GM18526 (cell line): Measurements from ENCODE around the gene MRPS18A.

Experiments used
- POLR2A ChIP-seq: IDR thresholded peaks from 3 replicates; pipeline ENCODE4 v1.6.1; 2011; ENCODE audit not compliant: insufficient read length; ENCODE audit errors: extremely low read depth

The MRPS18A gene

DNA sequence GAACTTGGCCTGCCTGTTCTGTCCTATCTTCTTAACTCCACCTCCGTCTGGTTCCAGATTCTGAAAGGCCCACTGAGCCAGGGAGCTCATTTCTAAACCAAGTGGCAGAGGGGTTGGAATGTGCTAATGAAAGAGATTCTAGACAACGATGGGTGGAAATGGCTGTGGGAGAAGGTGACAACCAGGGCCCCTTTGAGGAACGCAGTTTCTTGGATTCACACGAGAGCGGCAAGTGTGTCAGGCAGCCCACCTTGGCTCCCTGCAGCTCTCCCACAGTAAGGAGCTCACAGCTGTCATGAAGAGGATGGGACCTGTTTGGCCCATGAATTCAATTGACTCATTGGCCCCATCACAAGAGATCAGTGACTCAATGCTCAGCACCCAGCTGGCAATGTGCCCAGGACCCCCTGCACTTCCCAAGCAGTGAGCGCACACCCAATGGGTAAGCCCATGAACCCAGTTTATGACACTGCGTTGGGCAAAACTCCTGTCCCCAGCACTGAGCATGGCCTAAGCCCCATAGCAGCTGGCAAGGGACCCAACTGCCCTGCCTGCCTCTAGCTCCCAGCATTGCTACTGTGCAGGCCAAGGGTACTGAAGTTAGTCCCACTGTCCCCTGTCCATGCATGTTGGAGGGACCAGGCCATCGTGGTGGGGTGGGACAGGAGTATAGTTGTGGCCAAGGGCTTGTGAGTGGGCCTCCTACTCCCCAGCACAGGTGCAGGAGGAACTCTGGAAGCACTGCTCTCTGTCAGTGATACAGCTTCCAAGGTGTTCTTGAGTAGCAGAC, 16.4 kb downstream of the MRPS18A start:
- no peak for TF ChIP-seq POLR2A

DNA sequence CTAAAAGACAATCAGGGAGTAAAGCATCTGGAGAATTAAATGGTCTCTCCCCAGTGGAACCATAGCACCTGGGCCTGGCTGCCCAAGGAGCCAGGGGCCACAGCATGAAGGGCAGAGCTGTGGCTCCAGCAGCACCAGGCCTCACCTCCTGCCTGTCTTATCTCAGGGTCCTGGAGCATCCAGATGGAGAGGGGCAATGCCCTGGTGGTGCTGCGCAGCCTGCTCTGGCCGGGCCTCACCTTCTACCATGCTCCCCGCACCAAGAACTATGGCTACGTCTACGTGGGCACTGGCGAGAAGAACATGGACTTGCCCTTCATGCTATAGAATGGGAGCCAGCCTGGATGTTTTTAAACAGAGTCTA, 17.0 kb downstream of the MRPS18A start:
- no peak for TF ChIP-seq POLR2A

DNA sequence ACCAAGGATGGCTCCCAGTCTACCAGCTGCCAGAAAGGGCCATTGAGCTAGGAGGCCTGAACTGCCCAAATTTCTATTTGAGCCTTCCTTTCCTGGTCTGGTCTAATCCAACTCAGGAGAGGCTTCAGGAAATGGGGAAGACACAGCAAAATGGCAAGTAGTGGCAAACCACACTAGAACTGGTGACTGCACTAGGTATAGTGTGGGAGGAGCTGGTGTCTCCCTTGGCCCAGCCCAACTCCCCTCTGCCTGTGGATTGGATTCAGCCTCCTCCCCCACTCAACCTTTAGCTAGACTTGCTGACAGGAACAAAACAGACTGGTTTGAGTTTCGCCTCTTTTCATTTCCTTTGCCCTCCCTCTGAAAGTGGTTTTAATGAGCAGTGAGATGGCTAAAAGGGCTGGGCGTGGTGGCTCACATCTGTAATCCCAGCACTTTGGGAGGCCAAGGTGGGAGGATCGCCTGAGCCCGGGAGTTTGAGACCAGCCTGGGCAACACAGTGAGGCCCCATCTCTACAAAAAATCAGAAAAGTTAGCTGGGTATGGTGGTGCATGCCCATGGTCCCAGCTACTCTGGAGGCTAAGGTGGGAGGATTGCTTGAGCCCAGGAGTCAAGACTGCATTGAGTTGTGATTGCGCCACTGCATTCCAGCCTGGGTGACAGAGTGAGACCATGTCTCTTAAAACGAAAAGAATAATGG, 17.5 kb downstream of the MRPS18A start:
- no peak for TF ChIP-seq POLR2A

DNA sequence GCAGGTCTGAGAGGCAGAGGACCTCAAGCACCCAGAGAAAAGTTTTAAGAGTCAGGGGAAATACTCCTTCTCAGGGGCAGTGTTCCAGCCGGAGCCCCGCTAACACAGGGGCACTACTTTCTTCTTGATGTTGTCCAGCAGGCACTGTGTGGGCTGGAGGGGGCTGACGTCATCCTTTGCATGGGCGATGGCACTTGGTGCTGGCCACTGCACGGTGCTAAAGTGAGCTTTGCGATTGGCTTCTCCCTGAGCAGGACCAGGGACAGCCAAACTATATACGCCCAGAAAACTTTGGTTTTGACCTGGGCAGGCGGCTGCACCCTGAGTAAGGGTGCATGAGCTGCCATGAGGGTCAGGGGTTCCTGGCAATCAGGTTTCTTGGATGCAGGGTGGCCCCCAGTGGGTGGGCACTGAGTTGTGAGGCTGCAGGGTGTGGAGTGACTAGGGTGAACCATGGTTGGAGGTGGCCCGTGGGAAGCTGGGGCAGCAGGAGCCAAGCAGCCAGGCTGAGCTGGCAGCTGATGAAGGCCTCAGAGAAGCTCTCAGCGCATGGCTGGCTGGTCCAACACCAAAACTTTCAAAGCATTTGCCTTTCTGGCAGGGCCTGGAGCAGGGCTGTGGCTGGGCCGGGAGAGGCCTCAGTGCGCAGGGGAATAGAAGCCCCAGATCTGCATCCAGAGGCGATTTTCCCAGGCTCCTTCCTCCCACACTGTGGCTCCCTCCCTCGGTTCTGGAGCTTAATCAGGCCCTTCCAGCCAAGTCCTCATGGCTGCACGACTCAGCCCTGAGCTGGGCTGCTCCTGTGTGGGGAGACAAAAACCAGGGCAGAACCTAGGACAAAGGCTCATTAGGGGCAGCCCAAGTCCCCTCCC, 18.3 kb downstream of the MRPS18A start:
- no peak for TF ChIP-seq POLR2A

DNA sequence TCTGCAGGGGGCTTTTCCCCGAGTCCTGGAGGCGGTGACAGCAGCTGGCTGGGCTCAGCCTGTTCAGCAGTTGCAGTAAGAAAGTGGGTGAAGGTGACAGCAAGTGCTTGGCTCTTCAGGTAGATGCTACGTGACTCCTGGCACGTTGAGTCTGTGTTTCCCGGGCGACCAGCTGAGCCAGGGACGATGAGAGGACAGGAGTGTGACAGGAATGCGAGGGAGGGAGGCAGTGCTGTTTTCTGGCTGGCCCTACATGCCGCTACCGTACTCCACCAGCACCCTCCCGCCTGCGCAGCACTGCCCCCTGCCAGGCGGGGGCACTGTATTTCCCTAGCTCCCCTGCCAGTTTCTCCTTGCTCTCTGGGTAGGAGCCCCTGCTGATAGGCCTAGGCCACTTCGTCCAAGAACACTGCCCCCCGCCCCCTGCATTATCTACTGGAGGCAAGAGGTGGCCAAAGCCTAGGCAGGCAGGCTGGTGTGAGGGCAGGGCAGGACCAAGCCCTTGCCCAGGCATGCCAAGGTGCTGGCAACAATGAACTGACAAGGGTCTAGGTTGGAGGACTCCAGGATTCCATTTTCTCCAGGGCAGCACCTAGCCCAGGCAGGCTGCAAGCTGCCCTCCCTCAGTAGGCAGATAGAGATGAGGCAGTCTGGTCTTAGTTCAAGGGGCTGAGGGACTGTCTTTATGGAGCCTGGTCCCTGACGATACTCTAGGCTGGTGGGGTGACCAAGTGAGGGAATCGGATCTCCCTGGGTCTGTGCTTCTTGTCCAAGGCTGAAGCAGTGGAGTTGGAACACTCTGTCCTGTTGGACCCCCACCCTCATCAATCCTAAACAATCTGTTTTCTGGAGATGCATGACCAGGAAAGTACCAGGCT, 19.2 kb downstream of the MRPS18A start:
- no peak for TF ChIP-seq POLR2A

DNA sequence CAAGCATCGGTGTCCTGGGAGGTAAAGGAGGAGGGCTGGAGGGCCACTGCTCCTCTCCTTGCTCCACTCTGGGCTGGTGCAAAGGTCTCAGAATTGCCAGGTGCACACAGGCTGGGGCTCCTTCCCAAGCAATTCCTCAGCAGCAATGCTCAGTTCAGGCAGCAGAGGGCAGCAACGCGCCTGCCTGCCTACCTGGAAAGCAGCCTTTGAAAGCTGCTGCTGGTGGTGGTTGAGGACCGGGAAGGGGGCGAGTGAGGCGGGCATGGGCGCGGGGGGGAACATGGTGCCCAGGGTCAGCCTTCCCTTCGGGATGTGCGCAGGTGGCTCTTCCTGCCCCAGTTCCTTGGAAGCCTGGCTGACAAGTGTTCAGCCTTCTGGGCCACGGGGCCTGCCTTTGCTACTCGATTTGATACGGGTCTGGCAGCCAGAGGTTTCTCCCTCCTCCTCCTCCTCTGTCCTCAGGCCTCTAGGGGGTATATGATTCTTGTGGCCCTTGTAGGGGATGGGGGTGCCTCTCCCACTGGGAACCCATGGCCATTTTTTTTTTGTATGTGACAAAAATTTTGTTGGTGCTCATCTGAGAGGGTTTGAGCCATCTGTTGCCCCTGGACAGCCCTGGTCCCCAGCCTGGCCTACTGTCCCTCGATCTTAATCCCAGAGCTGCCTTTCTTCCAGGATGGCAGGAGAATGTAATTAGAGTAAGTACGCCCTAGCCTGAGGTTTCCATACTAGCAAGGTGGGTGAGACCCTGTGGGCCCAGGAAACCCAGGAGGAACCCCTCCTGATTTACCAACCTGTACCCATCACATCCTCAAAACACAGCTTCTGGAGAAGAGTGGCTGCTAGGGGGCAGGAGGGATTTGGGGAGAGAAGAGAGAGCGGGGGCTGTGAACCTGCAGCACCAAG, 20.1 kb downstream of the MRPS18A start:
- no peak for TF ChIP-seq POLR2A

DNA sequence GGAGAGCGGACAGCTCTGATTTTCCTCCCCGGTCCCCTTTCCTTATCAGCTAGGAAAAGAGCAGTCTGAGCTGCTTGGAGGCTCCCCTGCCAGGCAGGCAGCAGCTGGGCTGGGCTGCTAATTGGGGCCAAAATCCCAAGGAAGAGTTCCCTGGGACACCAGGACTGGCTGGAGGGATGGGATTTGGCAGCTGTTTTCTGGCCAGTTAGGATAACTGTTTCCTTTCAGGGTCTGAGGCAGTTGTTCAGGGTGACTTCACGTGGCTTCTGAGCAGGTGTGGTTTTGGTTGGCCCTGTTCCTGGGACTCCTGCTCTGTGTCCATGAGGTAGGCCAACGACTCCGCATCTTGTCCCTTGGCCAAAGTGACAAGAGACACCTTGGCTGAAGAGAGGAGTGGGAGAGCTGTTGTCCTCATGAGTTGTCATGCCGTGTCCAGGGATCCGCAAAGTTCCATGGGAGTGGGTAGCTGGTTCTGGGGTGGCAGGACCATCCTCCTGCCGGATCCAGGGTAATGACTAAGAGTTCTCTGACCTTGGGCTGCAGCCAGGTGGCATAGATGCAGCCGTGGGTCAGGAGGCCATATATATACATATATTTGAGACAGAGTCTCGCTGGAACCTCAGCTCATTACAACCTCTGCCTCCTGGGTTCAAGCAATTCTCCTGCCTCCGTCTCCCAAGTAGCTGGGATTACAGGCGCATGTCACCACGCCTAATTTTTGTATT, 21.2 kb downstream of the MRPS18A start:
- TF ChIP-seq POLR2A: no peak

DNA sequence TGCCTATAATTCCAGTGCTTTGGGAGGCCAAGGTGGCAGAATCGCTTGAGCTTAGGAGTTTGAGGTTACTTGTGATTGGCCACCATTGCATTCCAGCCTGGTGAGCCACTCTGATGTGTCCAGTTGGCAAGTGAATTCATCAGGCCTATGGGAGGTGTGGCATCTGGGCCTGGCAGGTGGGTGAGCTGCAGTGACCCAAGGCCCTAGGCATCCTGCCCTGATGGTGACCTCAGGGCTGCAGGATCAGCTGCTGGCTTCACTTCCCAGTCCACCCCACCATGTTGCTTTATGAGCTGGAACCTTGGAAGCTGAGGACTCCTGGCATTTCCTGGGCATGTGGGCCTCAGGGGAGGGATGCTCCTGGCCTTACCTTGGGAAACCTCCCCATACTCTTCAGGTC, 22.2 kb downstream of the MRPS18A start:
- TF ChIP-seq POLR2A: no peak

DNA sequence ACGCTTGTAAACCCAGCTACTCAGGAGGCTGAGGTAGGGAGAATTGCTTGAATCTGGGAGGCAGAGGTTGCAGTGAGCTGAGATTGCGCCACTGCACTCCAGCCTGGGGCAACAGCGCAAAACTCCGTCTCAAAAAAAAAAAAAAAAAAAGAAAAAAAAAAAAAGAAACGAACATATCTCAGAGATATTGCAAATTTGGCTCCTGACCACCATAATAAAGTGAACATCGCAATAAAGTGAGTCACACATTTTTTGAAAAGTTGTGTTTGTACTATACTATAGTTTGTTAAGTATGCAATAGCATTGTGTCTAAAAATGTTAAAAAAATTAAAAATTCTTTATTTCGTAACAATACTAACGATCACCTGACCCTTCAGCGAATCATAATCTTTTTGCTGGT, 29.4 kb downstream of the MRPS18A start:
- TF ChIP-seq POLR2A: no peak

DNA sequence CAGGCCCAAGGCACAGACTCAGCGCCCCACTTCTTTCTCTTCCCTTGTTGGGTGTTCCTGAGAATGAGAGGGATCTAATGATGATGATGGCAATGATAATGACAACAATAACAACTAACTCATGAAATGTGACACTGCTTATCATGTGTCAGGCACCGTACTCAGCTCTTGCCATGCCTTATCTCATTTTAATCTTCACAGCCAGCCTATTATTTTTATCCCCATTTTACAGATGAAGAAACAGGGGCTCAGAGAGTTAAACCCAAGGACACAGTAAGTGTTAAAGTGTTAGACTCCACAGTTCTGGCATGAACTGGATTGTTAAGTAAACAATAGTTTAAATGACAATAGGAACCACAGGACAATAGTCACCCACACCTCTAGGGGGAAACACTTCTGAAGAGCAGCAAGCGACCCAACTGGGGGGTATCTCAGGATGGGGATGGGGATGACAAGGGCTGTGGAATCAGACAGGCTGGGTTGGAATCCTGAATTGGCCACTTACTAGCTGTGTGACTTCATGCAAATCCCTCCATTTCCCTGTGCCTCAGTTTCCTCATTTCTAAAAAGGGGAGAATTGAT, 30.3 kb downstream of the MRPS18A start:
- TF ChIP-seq POLR2A: no peak

DNA sequence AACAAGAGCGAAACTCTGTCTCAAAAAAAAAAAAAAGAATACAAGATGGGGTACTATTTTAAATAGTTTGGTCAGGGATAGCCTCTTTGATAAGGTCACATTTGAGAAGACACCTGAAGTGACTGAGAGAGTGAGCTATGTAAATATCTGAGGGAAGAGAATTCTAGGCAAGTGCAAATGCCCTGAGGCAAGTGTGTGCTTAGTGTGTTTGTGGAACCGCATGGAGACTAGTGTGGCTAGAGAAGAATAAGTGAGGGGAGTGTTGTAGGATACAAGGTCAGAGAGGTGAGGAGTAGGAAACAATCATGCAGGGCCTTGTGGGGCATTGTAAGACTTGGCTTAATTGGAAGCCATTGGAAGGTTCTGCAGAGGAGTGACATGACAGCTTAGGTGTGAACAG, 39.3 kb downstream of the MRPS18A start:
- no peak for TF ChIP-seq POLR2A

DNA sequence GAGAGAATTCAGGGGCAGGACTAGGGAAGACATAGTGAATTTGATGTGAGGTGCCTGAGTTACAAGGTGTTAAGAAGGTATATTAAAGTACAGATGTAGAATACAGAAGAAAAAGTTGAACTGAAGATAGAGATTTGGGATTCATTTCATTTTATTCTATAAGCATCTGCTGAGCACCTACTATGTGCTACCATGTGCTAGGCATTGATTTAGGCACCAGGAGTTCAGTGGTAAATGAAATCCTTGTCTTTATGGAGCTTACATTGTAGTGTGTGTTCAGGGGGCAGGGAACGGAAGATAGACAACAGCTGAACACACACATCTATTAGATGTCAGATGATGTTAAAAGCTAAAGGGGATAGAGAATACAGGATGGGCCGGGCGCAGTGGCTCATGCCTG, 40.0 kb downstream of the MRPS18A start:
- TF ChIP-seq POLR2A: no peak

DNA sequence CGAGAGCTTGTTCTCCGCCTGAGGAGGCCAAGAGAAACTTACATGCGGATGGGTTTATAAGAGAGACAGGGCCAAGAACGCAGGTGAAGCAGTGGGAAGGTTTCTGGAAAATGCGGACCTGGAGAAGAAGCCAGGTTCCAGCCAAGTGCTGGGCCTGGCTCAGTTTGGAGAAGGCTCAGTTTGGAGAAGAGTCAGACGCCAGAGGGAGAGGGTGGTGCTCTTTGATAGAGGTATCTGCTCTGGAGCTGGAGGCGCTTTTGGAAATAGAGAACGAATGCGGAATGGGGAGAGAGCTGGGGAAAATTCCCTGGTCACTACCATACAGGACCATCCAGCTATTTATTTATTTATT, 42.0 kb downstream of the MRPS18A start:
- TF ChIP-seq POLR2A: no peak
